Fibroblast of pulmonary artery (primary cell): ENCODE measurements around the gene CCDC83.
"Not testable (repeated sequence)": the region's sequence is repeated elsewhere in the genome, so short reads cannot be mapped to it uniquely, and the experiment has no call there.

Experiments used
- DNase-seq: peaks from one replicate; pipeline ENCODE4 v3.0.0-alpha.2; 2010; ENCODE audit warnings: low read depth
- H3K4me3 ChIP-seq: replicated peaks from 2 replicates; pipeline ENCODE4 v1.5.1; 2011; ENCODE audit warnings: low read depth, mild to moderate bottlenecking, control low read depth, low read length, moderate library complexity
- TF ChIP-seq, protein P1 (sequence below): IDR thresholded peaks from 2 replicates; pipeline ENCODE4 v1.5.1; 2011; ENCODE audit warnings: mild to moderate bottlenecking, control low read depth, low read length, inconsistent platforms; ENCODE audit errors: missing control alignments

CCDC83 gene

GRCh38 chr11:85829172-85829571 lies 26.0 kb upstream of the CCDC83 start:
- no peak for DNase-seq
- TF ChIP-seq, protein P1, sequence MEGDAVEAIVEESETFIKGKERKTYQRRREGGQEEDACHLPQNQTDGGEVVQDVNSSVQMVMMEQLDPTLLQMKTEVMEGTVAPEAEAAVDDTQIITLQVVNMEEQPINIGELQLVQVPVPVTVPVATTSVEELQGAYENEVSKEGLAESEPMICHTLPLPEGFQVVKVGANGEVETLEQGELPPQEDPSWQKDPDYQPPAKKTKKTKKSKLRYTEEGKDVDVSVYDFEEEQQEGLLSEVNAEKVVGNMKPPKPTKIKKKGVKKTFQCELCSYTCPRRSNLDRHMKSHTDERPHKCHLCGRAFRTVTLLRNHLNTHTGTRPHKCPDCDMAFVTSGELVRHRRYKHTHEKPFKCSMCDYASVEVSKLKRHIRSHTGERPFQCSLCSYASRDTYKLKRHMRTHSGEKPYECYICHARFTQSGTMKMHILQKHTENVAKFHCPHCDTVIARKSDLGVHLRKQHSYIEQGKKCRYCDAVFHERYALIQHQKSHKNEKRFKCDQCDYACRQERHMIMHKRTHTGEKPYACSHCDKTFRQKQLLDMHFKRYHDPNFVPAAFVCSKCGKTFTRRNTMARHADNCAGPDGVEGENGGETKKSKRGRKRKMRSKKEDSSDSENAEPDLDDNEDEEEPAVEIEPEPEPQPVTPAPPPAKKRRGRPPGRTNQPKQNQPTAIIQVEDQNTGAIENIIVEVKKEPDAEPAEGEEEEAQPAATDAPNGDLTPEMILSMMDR = no peak
- no peak overlapping the region for H3K4me3 ChIP-seq

DNA sequence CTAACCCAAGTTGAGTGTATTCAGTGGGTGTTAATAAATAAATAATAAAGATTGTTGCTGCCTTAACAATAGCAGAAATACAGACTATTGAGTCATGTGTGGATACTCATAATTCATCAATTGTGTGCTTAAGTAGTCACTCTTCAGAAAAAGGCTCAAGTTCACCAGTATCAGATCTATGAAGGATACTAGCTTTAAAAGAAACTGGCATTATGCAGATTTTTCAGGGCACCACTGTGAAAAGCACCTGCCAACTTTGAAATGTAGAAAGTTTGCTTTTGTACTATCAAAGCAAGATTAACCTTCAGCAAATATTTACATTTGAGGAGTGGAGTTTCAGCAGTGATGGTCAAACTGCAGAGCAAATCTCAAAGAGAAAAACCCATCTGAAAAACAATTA lies 24.1 kb upstream of the CCDC83 start:
- DNase-seq = no peak
- H3K4me3 ChIP-seq = no peak overlapping the region
- TF ChIP-seq, protein P1 = no peak

- no peak overlapping the region for H3K4me3 ChIP-seq
- TF ChIP-seq, protein P1 = no peak
- no peak for DNase-seq
Observed at GRCh38 chr11:85835263-85835662, 19.9 kb upstream of the CCDC83 start.

GRCh38 chr11:85835729-85836128 lies 19.5 kb upstream of the CCDC83 start:
- no peak for DNase-seq
- TF ChIP-seq, protein P1 = no peak
- H3K4me3 ChIP-seq = no peak overlapping the region

DNA sequence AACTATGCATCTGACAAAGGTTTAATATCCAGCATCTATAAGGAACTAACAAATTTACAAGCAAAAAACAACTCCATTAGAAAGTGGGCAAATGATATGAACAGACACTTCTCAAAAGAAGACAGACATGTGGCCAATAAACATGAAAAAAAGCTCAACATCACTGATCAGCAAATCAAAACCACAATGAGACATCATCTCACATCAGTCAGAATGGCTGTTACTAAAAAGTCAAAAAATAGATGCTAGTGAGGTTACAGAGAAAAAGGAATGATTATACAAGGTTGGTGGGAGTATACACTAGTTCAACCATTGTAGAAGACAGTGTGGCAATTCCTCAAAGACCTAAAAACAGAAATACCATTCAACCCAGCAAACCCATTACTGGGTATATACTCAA lies 14.3 kb upstream of the CCDC83 start:
- not testable (repeated sequence) for H3K4me3 ChIP-seq, DNase-seq

GRCh38 chr11:85843929-85844328 lies 11.3 kb upstream of the CCDC83 start:
- no peak for DNase-seq
- TF ChIP-seq, protein P1 = no peak
- H3K4me3 ChIP-seq = no peak overlapping the region

GRCh38 chr11:85844439-85845123 lies 10.6 kb upstream of the CCDC83 start:
- H3K4me3 ChIP-seq = no peak overlapping the region
- TF ChIP-seq, protein P1 = no peak
- DNase-seq = peak; percentile 32
